ENCODE measurements around the gene SPNS2. TPM values are rescaled to one million over a fixed set of nuclear protein-coding genes. Genes with fewer than 3 reads are reported as not detected.

Gene SPNS2
- total RNA-seq, 1 donor from 2014 or later: 12.2 TPM

GRCh38 chr17:4587803-4588202 is 89.1 kb downstream of the SPNS2 start:
- DNase-seq (ENCODE audit: low spot score in 2 of 2, unreplicated experiment in 2 of 2): no peak
- H3K27me3 Mint-ChIP-seq (ENCODE audit: low read depth): no peaks in the 10 kb centered on the region
- H3K4me3 Mint-ChIP-seq: peak overlapping the region; percentile 89
- no peaks in the 10 kb centered on the region for H3K36me3 Mint-ChIP-seq
- peaks cover 85% of the 10 kb centered on the region for H3K4me1 Mint-ChIP-seq
- no peak for TF ChIP-seq CTCF (IDR thresholded peaks at IDR 0.05; ENCODE audit: unreplicated experiment)
- peak overlapping the region; percentile 94 for H3K27ac Mint-ChIP-seq
- no peaks in the 10 kb centered on the region for H3K9me3 Mint-ChIP-seq

- Mint-ChIP-seq H3K9me3 (no peaks in the 10 kb centered on the region), H3K27ac (peak overlapping the region; percentile 94), H3K4me3 (peak overlapping the region; percentile 89), H3K4me1 (peaks cover 80% of the 10 kb centered on the region), H3K27me3 (ENCODE audit: low read depth) (no peaks in the 10 kb centered on the region), H3K36me3 (no peaks in the 10 kb centered on the region)
- TF ChIP-seq CTCF (IDR thresholded peaks at IDR 0.05; ENCODE audit: unreplicated experiment): no peak
- no peak for DNase-seq (ENCODE audit: low spot score in 2 of 2, unreplicated experiment in 2 of 2)
These were observed 89.7 kb downstream of the SPNS2 start for GRCh38 chr17:4588391-4588790.

Other genes with a start within 250 kb of the SPNS2 start
- 60.4 to 64.5 TPM (median 64.3 TPM) in 3 replicates for gene ANKFY1, start 234.9 kb upstream of the SPNS2 start, total RNA-seq
- gene UBE2G1, start 132.2 kb upstream of the SPNS2 start, total RNA-seq: 81.5 to 86.9 TPM (median 84.1 TPM) in 3 replicates
- not detected in 3 replicates for gene SPNS3, start 64.9 kb upstream of the SPNS2 start, total RNA-seq
- gene MYBBP1A, start 56.5 kb downstream of the SPNS2 start, total RNA-seq: 69.5 to 74.6 TPM (median 73.5 TPM) in 3 replicates
- gene GGT6, start 61.7 kb downstream of the SPNS2 start, total RNA-seq: 0.09 to 0.27 TPM (median 0.22 TPM) in 3 replicates
- gene SMTNL2, start 85.6 kb downstream of the SPNS2 start, total RNA-seq: 64.8 to 68.2 TPM (median 65.7 TPM) in 3 replicates
- gene ALOX15, start 142.8 kb downstream of the SPNS2 start, total RNA-seq: 0.18 to 0.45 TPM (median 0.36 TPM) in 3 replicates
- gene PELP1, start 205.3 kb downstream of the SPNS2 start, total RNA-seq: 95.2 to 101 TPM (median 99.5 TPM) in 3 replicates
- gene ARRB2, start 211.8 kb downstream of the SPNS2 start, total RNA-seq: 34.9 to 39.7 TPM (median 38.7 TPM) in 3 replicates
- 11.8 to 15.8 TPM (median 15.5 TPM) in 3 replicates for gene MED11, start 232.5 kb downstream of the SPNS2 start, total RNA-seq
- 0.78 to 0.93 TPM (median 0.81 TPM) in 3 replicates for gene ZMYND15, start 241.0 kb downstream of the SPNS2 start, total RNA-seq
- gene CXCL16, start 241.0 kb downstream of the SPNS2 start, total RNA-seq: 7.6 to 8.8 TPM (median 8.1 TPM) in 3 replicates